Activated naive CD4-positive, alpha-beta T cell treated with anti-CD3 and anti-CD28 coated beads, Interleukin-2, amount 10 ng/mL, durations not matched to agents 7 days and 5 days (primary cell): ENCODE measurements around the gene CEP120.
"Not testable (repeated sequence)": the region's sequence is repeated elsewhere in the genome, so short reads cannot be mapped to it uniquely, and the experiment has no call there.

Experiments used
- CTCF ChIA-PET: fragments of 350-600 bp; sonication (Branson Sonifier 250); formaldehyde crosslinking; loops from one replicate; lab custom pipeline; 2021; ENCODE audit warnings: antibody characterized with exemption; lab: Charles Lee
- DNase-seq: peaks from one replicate; pipeline ENCODE4 v3.0.0-alpha.2; 2020
- H3K27ac Mint-ChIP-seq: one replicate; pipeline ENCODE4 v1.8.0; 2021; ENCODE audit warnings: mild to moderate bottlenecking, moderate library complexity, mixed read lengths
- H3K27me3 Mint-ChIP-seq: one replicate; pipeline ENCODE4 v1.8.0; 2021; ENCODE audit warnings: mild to moderate bottlenecking, mixed read lengths
- H3K36me3 Mint-ChIP-seq: one replicate; pipeline ENCODE4 v1.8.0; 2021; ENCODE audit warnings: mixed read lengths
- H3K4me1 Mint-ChIP-seq: one replicate; pipeline ENCODE4 v1.8.0; 2021; ENCODE audit warnings: mixed read lengths
- H3K4me3 Mint-ChIP-seq: one replicate; pipeline ENCODE4 v1.8.0; 2021; ENCODE audit warnings: mild to moderate bottlenecking, moderate library complexity, mixed read lengths
- H3K9me3 Mint-ChIP-seq: one replicate; pipeline ENCODE4 v1.8.0; 2021; ENCODE audit warnings: mixed read lengths

Gene CEP120

GRCh38 chr5:123429993-123430392 lies 6.8 kb upstream of the CEP120 start:
- no peak for DNase-seq
- Mint-ChIP-seq H3K4me1 (peaks cover 4% of the 10 kb centered on the region), H3K27ac (no peak overlapping the region), H3K4me3 (no peak overlapping the region), H3K9me3 (no peaks in the 10 kb centered on the region), H3K36me3 (no peaks in the 10 kb centered on the region), H3K27me3 (no peaks in the 10 kb centered on the region)
- CTCF ChIA-PET: no interaction called here

DNA sequence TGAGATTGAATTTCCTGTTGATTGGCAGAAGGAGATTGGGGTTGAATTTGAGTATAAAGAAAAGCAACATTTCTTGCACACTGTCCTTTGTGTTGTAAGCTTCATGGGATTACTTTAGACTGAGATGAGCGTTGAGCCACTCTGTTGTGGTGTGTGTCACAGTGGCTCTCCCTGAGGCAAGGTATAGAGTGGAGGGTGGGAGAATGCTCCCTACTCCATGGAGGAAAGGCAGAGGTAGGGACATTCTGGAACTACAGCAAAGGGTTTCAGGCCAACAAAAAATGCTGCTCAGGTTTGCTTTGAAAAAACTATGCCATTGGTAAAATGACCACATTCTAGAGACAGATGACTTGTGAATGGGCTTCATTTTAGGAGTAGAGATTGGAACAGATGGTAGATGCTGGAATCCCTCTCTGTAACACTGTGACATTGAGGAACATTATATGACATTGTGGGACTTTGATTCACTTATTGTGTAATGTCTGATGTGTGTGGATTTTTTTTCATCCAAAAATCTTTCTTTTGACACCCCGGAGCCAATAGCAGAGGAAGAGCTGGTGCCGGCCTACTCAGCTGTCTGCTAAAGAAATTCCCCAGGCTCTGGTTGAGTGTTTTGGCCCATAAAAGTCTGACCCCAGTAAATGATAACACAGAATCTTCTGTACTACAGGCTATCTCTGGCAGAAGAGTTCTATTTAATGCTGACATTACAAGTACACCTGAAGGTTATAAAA lies 6.2 kb upstream of the CEP120 start:
- no peak overlapping the region for H3K4me3 Mint-ChIP-seq
- no peaks in the 10 kb centered on the region for H3K27me3 Mint-ChIP-seq
- CTCF ChIA-PET: no interaction called here
- H3K27ac Mint-ChIP-seq: no peak overlapping the region
- H3K9me3 Mint-ChIP-seq: no peaks in the 10 kb centered on the region
- peaks cover 6% of the 10 kb centered on the region for H3K4me1 Mint-ChIP-seq
- no peaks in the 10 kb centered on the region for H3K36me3 Mint-ChIP-seq
- DNase-seq: no peak

DNA sequence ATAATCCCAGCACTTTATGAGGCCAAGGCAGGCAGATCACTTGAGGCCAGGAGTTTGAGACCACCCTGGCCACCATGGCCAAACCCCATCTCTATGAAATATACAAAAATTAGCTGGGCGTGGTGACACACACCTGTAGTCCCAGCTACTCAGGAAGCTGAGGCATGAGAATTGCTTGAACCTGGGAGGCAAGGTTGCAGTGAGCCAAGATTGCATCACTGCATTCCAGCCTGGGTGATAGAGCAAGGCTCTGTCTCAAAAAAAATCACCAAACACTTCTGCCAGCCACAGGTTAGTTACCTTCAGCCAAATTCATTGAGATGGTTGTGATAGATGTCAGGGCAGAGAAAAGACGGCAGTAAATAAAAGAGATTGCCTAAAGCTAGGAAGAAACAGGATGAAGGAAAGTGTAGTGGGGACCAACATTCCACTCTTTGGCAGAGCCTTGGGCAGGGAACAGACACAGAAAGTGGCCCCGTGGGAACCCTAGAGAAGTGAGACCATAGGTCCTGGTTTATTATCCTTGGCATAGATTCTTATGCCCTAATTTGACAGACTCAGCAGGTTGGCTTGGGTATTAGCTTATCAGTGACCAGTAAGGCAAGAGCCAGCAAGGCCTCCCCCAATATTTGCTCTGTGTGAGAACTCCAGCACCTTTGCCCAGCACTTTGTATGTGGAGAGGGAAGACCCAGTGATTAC lies 5.5 kb upstream of the CEP120 start:
- Mint-ChIP-seq H3K9me3 (no peaks in the 10 kb centered on the region), H3K4me1 (peaks cover 13% of the 10 kb centered on the region), H3K27me3 (no peaks in the 10 kb centered on the region), H3K4me3 (no peak overlapping the region), H3K27ac (no peak overlapping the region), H3K36me3 (no peaks in the 10 kb centered on the region)
- CTCF ChIA-PET: no interaction called here
- DNase-seq: no peak

- peaks cover 13% of the 10 kb centered on the region for H3K4me1 Mint-ChIP-seq
- H3K9me3 Mint-ChIP-seq: no peaks in the 10 kb centered on the region
- H3K4me3 Mint-ChIP-seq: no peak overlapping the region
- DNase-seq: no peak
- no peaks in the 10 kb centered on the region for H3K36me3 Mint-ChIP-seq
- CTCF ChIA-PET: no interaction called here
- no peaks in the 10 kb centered on the region for H3K27me3 Mint-ChIP-seq
- H3K27ac Mint-ChIP-seq: no peak overlapping the region
Observed at GRCh38 chr5:123427281-123427680, 4.1 kb upstream of the CEP120 start.

DNA sequence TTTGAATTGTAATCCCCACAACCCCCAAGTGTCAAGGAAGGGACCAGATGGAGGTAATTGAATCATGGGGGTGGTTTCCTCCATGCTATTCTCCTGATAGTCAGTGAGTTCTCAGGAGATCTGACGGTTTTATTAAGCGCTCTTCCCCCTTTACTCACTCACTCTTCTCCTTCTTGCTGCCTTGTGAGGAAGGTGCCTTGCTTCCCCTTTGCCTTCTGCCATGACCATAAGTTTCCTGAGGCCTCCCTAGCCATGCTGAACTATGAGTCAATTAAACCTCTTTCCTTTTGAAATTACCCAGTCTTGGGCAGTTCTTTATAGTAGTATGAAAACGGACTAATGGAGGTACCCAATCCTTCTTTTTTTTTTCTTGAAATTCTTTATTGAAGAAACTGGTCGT lies 2.2 kb upstream of the CEP120 start:
- H3K4me3 Mint-ChIP-seq: no peak overlapping the region
- peaks cover 1% of the 10 kb centered on the region for H3K36me3 Mint-ChIP-seq
- no peak overlapping the region for H3K27ac Mint-ChIP-seq
- H3K9me3 Mint-ChIP-seq: no peaks in the 10 kb centered on the region
- CTCF ChIA-PET: interaction anchor here (1.3 kb wide), 1 partner anchor 23 kb away, joined by 3 read pairs; no protein-coding TSS in a partner anchor
- peaks cover 14% of the 10 kb centered on the region for H3K4me1 Mint-ChIP-seq
- no peak for DNase-seq
- no peaks in the 10 kb centered on the region for H3K27me3 Mint-ChIP-seq

GRCh38 chr5:123422433-123423277 lies 548 bp downstream of the CEP120 start:
- Mint-ChIP-seq H3K4me3 (no peak overlapping the region), H3K9me3 (no peaks in the 10 kb centered on the region), H3K27me3 (no peaks in the 10 kb centered on the region), H3K4me1 (peaks cover 27% of the 10 kb centered on the region), H3K36me3 (peaks cover 18% of the 10 kb centered on the region), H3K27ac (no peak overlapping the region)
- peak; percentile 36 for DNase-seq
- CTCF ChIA-PET: interaction anchor here (0.9 to 2.5 kb wide), 22 partner anchors 11 to 190 kb away, joined by 3 to 16 read pairs (median 4); partner anchors contain the start of gene CSNK1G3

DNA sequence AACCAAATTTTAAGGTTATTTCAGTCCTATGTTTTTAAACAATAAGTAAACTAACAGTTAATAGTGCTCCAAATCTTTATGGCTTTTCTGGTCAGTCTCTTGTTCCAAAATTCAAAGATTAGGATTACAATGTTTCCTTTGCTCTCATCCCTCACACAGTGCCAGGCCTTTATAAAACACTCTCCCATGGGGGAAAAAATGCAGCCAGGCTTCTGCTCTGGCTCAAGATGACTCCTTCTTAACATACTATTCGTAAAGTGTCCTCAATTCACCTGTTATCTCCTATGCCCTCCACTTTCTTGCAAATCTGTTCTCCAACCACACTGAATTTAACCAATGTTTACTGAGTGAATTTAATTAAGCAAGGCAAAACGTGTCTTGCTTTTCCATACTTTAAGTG lies 1.4 kb downstream of the CEP120 start:
- H3K27ac Mint-ChIP-seq: no peak overlapping the region
- H3K36me3 Mint-ChIP-seq: peaks cover 21% of the 10 kb centered on the region
- H3K4me3 Mint-ChIP-seq: no peak overlapping the region
- H3K4me1 Mint-ChIP-seq: peaks cover 29% of the 10 kb centered on the region
- H3K9me3 Mint-ChIP-seq: no peaks in the 10 kb centered on the region
- DNase-seq: no peak
- CTCF ChIA-PET: interaction anchor here (0.5 to 2.5 kb wide), 6 partner anchors 19 to 189 kb away, joined by 3 to 16 read pairs (median 6); partner anchors contain the start of gene CSNK1G3
- H3K27me3 Mint-ChIP-seq: no peaks in the 10 kb centered on the region

DNA sequence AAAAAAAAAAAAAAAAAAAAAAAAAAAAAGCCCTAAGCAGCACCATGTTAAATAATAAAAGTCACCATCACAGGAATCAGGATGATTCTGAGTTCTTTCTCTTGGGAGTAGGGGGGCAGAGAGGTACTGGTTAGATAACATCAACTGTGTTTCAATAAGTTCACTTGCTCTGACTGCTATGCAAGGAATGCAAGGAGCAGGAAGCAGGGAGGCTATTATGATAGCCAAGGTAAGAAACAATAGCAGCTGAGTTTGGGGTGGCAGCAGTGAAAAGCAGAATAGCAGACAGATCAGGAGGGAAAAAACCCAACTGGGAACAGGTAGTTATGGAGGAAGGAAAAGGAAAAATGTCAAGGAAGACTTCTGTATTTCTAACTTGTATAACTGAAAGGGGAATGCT lies 8.2 kb downstream of the CEP120 start:
- Mint-ChIP-seq H3K27me3 (no peaks in the 10 kb centered on the region), H3K9me3 (no peaks in the 10 kb centered on the region), H3K4me1 (peaks cover 10% of the 10 kb centered on the region), H3K4me3 (no peak overlapping the region), H3K36me3 (peaks cover 47% of the 10 kb centered on the region), H3K27ac (no peak overlapping the region)
- no peak for DNase-seq
- CTCF ChIA-PET: no interaction called here

GRCh38 chr5:123412206-123412605 lies 11.0 kb downstream of the CEP120 start:
- no peak for DNase-seq
- Mint-ChIP-seq H3K27me3 (no peaks in the 10 kb centered on the region), H3K36me3 (peaks cover 49% of the 10 kb centered on the region), H3K4me1 (peaks cover 3% of the 10 kb centered on the region), H3K27ac (no peak overlapping the region), H3K4me3 (no peak overlapping the region), H3K9me3 (no peaks in the 10 kb centered on the region)
- CTCF ChIA-PET: interaction anchor here (2.8 kb wide), 1 partner anchor 11 kb away, joined by 9 read pairs; the partner anchor contains the start of gene CEP120

DNA sequence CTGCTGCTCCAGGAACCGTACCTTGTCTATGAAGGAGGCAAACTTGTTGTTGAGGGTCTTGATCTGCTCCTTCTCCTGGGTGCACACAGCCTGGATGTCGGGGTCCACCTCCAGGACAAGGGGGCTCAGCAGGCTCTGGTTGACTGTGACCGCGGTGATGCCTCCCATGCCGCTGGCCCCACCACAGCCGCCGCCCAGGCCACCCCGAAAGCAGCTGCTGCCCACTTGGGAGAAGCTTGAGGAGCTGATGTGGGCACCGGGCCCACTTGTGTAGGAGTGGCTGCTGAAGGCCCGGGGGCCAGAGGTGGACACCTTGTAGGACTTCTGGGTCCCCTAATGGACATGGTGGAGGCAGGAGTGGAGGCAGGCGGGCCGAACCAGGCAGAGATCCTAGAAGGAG lies 21.2 kb downstream of the CEP120 start:
- CTCF ChIA-PET, DNase-seq, H3K4me3 Mint-ChIP-seq, H3K27ac Mint-ChIP-seq, H3K9me3 Mint-ChIP-seq, H3K27me3 Mint-ChIP-seq, H3K4me1 Mint-ChIP-seq: not testable (repeated sequence)
- H3K36me3 Mint-ChIP-seq: peaks cover 47% of the 10 kb centered on the region

DNA sequence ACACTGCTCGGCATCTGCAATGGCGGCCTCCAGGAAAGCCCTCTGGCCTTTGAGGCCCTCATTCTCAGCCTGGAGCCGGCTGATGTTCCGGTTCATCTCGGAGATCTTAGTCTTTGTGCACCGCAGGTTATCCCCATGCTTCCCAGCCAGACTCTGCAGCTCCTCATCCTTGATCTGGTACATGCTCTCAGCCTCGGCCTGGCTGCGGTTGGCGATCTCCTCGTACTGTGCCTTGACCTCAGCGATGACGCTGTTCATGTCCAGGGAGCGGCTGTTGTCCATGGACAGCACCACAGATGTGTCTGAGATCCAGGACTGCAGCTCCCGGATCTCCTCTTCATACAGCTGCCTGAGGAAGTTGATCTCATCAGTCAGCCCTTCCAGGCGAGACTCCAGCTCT lies 21.9 kb downstream of the CEP120 start:
- no peaks in the 10 kb centered on the region for H3K27me3 Mint-ChIP-seq
- no peaks in the 10 kb centered on the region for H3K9me3 Mint-ChIP-seq
- no peak overlapping the region for H3K4me3 Mint-ChIP-seq
- CTCF ChIA-PET: no interaction called here
- peaks cover 5% of the 10 kb centered on the region for H3K4me1 Mint-ChIP-seq
- DNase-seq: no peak
- peaks cover 53% of the 10 kb centered on the region for H3K36me3 Mint-ChIP-seq
- no peak overlapping the region for H3K27ac Mint-ChIP-seq

GRCh38 chr5:123400870-123401291 lies 22.3 kb downstream of the CEP120 start:
- H3K4me1 Mint-ChIP-seq, H3K4me3 Mint-ChIP-seq, H3K27me3 Mint-ChIP-seq, DNase-seq, H3K27ac Mint-ChIP-seq, CTCF ChIA-PET, H3K9me3 Mint-ChIP-seq: not testable (repeated sequence)
- H3K36me3 Mint-ChIP-seq: peaks cover 49% of the 10 kb centered on the region

DNA sequence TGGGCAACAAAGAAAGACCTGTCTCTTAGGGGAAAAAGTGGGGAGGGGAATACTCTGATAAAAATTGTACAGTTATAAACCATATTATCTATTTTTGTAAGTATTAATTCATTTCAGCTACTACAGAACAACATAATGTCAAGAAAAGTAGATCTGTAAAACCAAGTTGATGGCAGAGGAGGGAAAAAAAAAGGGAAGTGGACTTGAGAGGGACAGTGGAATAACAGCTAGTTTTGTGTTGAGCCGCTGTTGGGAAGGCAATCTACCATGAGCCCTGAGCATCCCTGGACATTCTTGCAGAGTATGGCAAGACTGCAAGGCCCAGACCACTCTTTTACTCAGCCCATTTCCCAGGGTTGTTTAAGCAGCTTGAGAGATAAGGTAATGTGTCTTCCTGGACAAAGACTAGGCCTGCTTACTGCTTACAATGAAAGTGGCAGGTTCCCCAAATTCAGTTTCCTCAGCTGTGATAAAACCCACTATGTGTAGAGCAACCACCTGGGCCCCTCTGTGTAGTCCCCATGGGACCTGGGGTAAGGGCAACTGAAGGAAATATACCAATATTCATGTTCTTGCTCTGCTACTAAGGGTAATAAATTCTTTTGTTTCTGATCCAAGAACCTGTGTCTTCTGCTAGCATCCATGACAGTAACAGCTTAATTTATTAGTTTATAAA lies 25.0 kb downstream of the CEP120 start:
- no peaks in the 10 kb centered on the region for H3K27me3 Mint-ChIP-seq
- no peaks in the 10 kb centered on the region for H3K4me1 Mint-ChIP-seq
- H3K27ac Mint-ChIP-seq: no peak overlapping the region
- H3K36me3 Mint-ChIP-seq: peaks cover 30% of the 10 kb centered on the region
- DNase-seq: no peak
- CTCF ChIA-PET: no interaction called here
- H3K4me3 Mint-ChIP-seq: no peak overlapping the region
- H3K9me3 Mint-ChIP-seq: no peaks in the 10 kb centered on the region

GRCh38 chr5:123397538-123397937 lies 25.7 kb downstream of the CEP120 start:
- peaks cover 30% of the 10 kb centered on the region for H3K36me3 Mint-ChIP-seq
- CTCF ChIA-PET: interaction anchor here (0.6 kb wide), 1 partner anchor 53 kb away, joined by 3 read pairs; no protein-coding TSS in a partner anchor

More at GRCh38 chr5:123397538-123397937, 25.7 kb downstream of the CEP120 start:
- Mint-ChIP-seq H3K4me3 (no peak overlapping the region), H3K27ac (no peak overlapping the region), H3K9me3 (no peaks in the 10 kb centered on the region), H3K27me3 (no peaks in the 10 kb centered on the region), H3K4me1 (no peaks in the 10 kb centered on the region)
- DNase-seq: no peak
